Measurements from ENCODE around the gene MACROD2.

GRCh38 chr20:14657266-14658005 lies 662.1 kb downstream of the MACROD2 start:
- TF ChIP-seq CTCF (optimal IDR thresholded peaks at IDR 0.05 in 1 of 3, IDR thresholded peaks at IDR 0.05 in 1 of 3, conservative IDR thresholded peaks at IDR 0.05 in 1 of 3; ENCODE audit: extremely low read depth in 1 of 3, insufficient read depth in 2 of 3, low read length in 3 of 3) (no peak), EZH2 (IDR thresholded peaks at IDR 0.05; ENCODE audit: low read length) (no peak)
